ENCODE measurements around the gene CTPS2.
"Not testable (repeated sequence)": the region's sequence is repeated elsewhere in the genome, so short reads cannot be mapped to it uniquely, and the experiment has no call there.

The CTPS2 gene

GRCh38 chrX:16651391-16652024 lies 61.0 kb downstream of the CTPS2 start:
- DNase-seq = no peak

- DNase-seq = no peak
Measured at GRCh38 chrX:16649858-16650257, 62.6 kb downstream of the CTPS2 start, which contains the start of gene S100G. TSS of gene S100G (plus strand) at chrX:16650158. CDS start at chrX:16651007, 849 bp downstream.

GRCh38 chrX:16646366-16647138 lies 65.9 kb downstream of the CTPS2 start:
- DNase-seq = no peak

- DNase-seq = no peak
Measured at GRCh38 chrX:16643176-16643575, 69.3 kb downstream of the CTPS2 start.

- DNase-seq = no peak
Measured at GRCh38 chrX:16640823-16641222, 71.6 kb downstream of the CTPS2 start.

GRCh38 chrX:16639966-16640365 lies 72.5 kb downstream of the CTPS2 start:
- DNase-seq = no peak

- DNase-seq = no peak
Measured at GRCh38 chrX:16638533-16638932, 73.9 kb downstream of the CTPS2 start.

GRCh38 chrX:16635596-16635995 lies 76.9 kb downstream of the CTPS2 start:
- no peak for DNase-seq

- no peak for DNase-seq
Measured at GRCh38 chrX:16635040-16635439, 77.4 kb downstream of the CTPS2 start.

- no peak for DNase-seq
Measured at GRCh38 chrX:16633754-16634153, 78.7 kb downstream of the CTPS2 start.

- no peak for DNase-seq
Measured at GRCh38 chrX:16629909-16630308, 82.6 kb downstream of the CTPS2 start.

- DNase-seq = no peak
Measured at GRCh38 chrX:16628946-16629595, 83.4 kb downstream of the CTPS2 start.

GRCh38 chrX:16628511-16628910 lies 84.0 kb downstream of the CTPS2 start:
- DNase-seq = not testable (repeated sequence)

GRCh38 chrX:16619024-16619423 lies 93.4 kb downstream of the CTPS2 start:
- no peak for DNase-seq

GRCh38 chrX:16618422-16618821 lies 94.0 kb downstream of the CTPS2 start:
- DNase-seq = no peak

GRCh38 chrX:16617382-16617781 lies 95.1 kb downstream of the CTPS2 start:
- no peak for DNase-seq

- no peak for DNase-seq
Measured at GRCh38 chrX:16612257-16612897, 100.1 kb downstream of the CTPS2 start.

- not testable (repeated sequence) for DNase-seq
Measured at GRCh38 chrX:16610654-16611053, 101.8 kb downstream of the CTPS2 start.

GRCh38 chrX:16610121-16610621 lies 102.3 kb downstream of the CTPS2 start:
- no peak for DNase-seq

- DNase-seq = no peak
Measured at GRCh38 chrX:16606142-16606720, 106.2 kb downstream of the CTPS2 start.

- no peak for DNase-seq
Measured at GRCh38 chrX:16604337-16604736, 108.1 kb downstream of the CTPS2 start.

- DNase-seq = no peak
Measured at GRCh38 chrX:16603822-16604221, 108.6 kb downstream of the CTPS2 start.

GRCh38 chrX:16603235-16603634 lies 109.2 kb downstream of the CTPS2 start:
- DNase-seq = not testable (repeated sequence)
